IPS-11a (cell line): Measurements from ENCODE around the gene ATP2B1.

Experiments used
- H3K4me3 ChIP-seq: one replicate; pipeline ENCODE4 v1.5.1; 2013; ENCODE audit warnings: low read depth, low read length, control low read depth

Gene ATP2B1

GRCh38 chr12:89544681-89545184, 163.9 kb downstream of the ATP2B1 start:
- no peak overlapping the region for H3K4me3 ChIP-seq

DNA sequence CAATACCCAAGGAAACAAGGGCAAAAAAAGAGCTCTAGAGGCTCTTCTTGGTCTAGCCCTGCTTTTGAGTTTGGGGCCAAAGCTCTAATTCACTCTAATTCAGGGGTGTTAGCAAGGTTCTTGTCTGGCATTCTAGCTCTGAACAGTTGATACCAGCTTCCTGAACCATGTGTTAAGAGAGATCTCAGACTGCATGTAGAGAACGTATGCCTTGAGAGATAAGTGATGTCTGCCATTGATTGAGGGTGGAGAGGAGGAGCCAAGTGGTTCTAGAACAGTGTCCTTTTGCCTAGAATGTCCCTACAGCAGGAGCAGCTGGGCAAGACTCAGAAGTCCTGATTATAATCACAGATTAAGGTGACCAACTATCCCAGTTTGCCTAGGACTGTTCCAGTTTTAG, 164.6 kb downstream of the ATP2B1 start:
- no peak overlapping the region for H3K4me3 ChIP-seq

GRCh38 chr12:89542912-89543592, 165.6 kb downstream of the ATP2B1 start:
- no peak overlapping the region for H3K4me3 ChIP-seq

DNA sequence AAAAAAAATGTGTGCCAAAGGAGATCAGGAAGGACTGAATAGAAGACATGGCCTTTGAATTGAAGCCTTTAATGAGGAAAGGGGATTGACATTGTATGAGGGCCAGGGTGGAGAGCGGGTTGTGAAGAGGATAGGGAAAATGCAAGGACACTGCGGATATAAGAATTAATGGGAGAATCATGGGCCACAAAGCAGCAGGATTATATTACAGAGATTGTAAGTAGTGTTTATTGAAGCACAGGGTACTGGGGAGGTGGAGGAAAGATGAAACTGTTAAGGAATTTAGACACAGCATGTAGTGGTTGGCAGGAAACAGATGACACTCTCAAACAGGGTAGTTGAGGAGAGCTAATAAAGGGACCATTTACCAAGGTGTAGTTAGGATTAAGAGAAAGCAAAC, 166.4 kb downstream of the ATP2B1 start:
- no peak overlapping the region for H3K4me3 ChIP-seq

- no peak overlapping the region for H3K4me3 ChIP-seq
Measured at GRCh38 chr12:89540586-89540985, 168.1 kb downstream of the ATP2B1 start.

DNA sequence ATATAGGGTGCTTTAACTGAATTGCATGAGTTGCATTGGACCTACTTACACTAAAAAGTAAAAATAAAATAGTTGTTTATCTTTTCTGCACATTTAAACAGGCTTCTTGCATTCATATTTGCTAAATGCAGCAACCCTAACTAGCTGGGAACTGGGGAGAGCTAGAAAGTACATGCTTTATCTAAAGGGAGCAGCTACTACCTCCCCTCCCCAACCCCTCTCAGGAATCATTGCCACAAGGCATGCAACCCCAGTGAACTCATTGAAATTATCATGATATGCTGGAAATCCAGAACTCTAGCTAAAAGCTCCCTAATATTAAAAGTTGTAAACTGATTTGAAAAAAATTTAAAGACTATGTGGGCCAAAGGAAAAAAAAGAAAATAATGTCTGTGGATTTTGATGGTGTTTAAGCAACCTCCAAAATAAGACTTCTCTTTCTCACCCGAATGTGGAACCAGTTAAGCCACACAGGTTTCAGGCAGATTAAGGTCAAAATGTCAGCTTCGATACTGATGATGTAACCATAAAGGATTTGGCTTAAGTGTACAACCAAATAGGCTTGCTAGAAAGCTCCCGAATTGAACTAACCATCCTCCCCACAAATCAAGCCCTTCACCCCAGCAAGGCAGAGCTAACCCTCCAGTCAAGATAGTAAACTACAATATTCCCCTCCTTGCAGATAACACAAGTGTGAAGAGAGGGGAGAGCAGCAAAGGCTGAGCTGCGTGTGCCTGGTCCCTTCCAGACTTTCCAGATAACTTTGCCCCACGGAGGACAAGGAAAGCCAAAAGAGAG, 169.0 kb downstream of the ATP2B1 start:
- H3K4me3 ChIP-seq, result no peak overlapping the region

- no peak overlapping the region for H3K4me3 ChIP-seq
Measured at GRCh38 chr12:89538897-89539296, 169.7 kb downstream of the ATP2B1 start.
